H9 (cell line): ENCODE data around the gene RRP9. TPM values are rescaled to one million over a fixed set of nuclear protein-coding genes. Genes with fewer than 3 reads are reported as not detected.

ENCODE experiments used
- DNase-seq: peaks from one replicate; pipeline ENCODE4 v3.0.0-alpha.2; 2017
- H2AFZ ChIP-seq: one replicate; pipeline ENCODE4 v1.6.1; 2013; ENCODE audit warnings: mild to moderate bottlenecking, low read length, control low read depth, moderate library complexity
- H2AK5ac ChIP-seq: 2 replicates; pipeline ENCODE4 v1.6.1; 2013; ENCODE audit warnings: low read length, control low read depth, mixed read lengths; ENCODE audit not compliant: insufficient read length
- H2BK120ac ChIP-seq: one replicate; pipeline ENCODE4 v1.6.1; 2013; ENCODE audit warnings: low read depth, mild to moderate bottlenecking, low read length, control low read depth, inconsistent platforms; ENCODE audit not compliant: poor library complexity, severe bottlenecking
- H2BK12ac ChIP-seq: 2 replicates; pipeline ENCODE4 v1.6.1; 2013; ENCODE audit warnings: low read length, control low read depth, mixed read lengths, low read depth; ENCODE audit not compliant: insufficient read length
- H2BK15ac ChIP-seq: 2 replicates; pipeline ENCODE4 v1.6.1; 2013; ENCODE audit warnings: low read depth, low read length, control low read depth
- H2BK20ac ChIP-seq: one replicate; pipeline ENCODE4 v1.6.1; 2013; ENCODE audit warnings: low read depth, mild to moderate bottlenecking, low read length, control low read depth, inconsistent platforms; ENCODE audit not compliant: poor library complexity, severe bottlenecking
- H2BK5ac ChIP-seq: 2 replicates; pipeline ENCODE4 v1.6.1; 2013; ENCODE audit warnings: low read length, control low read depth, mixed read lengths; ENCODE audit not compliant: insufficient read length
- H3K14ac ChIP-seq: 2 replicates; pipeline ENCODE4 v1.6.1; 2013; ENCODE audit warnings: low read length, control low read depth; ENCODE audit not compliant: insufficient read depth
- H3K18ac ChIP-seq: 2 replicates; pipeline ENCODE4 v1.6.1; 2013; ENCODE audit warnings: low read depth, mild to moderate bottlenecking, mixed read lengths, low read length, control low read depth; ENCODE audit not compliant: insufficient read length
- H3K23ac ChIP-seq: 2 replicates; pipeline ENCODE4 v1.6.1; 2013; ENCODE audit warnings: low read length, control low read depth, mixed read lengths, low read depth; ENCODE audit not compliant: insufficient read length
- H3K23me2 ChIP-seq: 2 replicates; pipeline ENCODE4 v1.6.1; 2013; ENCODE audit warnings: low read depth, mild to moderate bottlenecking, mixed read lengths, low read length, control low read depth; ENCODE audit not compliant: insufficient read length, poor library complexity, severe bottlenecking
- H3K27ac ChIP-seq: 2 replicates; pipeline ENCODE4 v1.5.1; 2013; ENCODE audit warnings: low read length, control low read depth, mixed read lengths, low read depth; ENCODE audit not compliant: insufficient read length
- H3K27me3 ChIP-seq: 2 replicates; pipeline ENCODE4 v1.6.1; 2013; ENCODE audit warnings: low read length, control low read depth, inconsistent platforms; ENCODE audit not compliant: insufficient read depth
- H3K4ac ChIP-seq: 2 replicates; pipeline ENCODE4 v1.6.1; 2013; ENCODE audit warnings: low read depth, mild to moderate bottlenecking, control low read depth, inconsistent platforms, low read length, moderate library complexity
- H3K4me1 ChIP-seq: 2 replicates; pipeline ENCODE4 v1.6.1; 2013; ENCODE audit warnings: low read length, control low read depth, inconsistent platforms; ENCODE audit not compliant: insufficient read depth
- H3K4me2 ChIP-seq: 2 replicates; pipeline ENCODE4 v1.6.1; 2013; ENCODE audit warnings: low read length, control low read depth, mixed read lengths; ENCODE audit not compliant: insufficient read length, insufficient read depth
- H3K56ac ChIP-seq: 2 replicates; pipeline ENCODE4 v1.6.1; 2013; ENCODE audit warnings: low read depth, mild to moderate bottlenecking, mixed read lengths, low read length, control low read depth; ENCODE audit not compliant: insufficient read length
- H3K79me1 ChIP-seq: 2 replicates; pipeline ENCODE4 v1.6.1; 2013; ENCODE audit warnings: low read depth, mild to moderate bottlenecking, moderate library complexity, low read length, control low read depth, inconsistent platforms; ENCODE audit not compliant: insufficient read depth, poor library complexity, severe bottlenecking
- H3K79me2 ChIP-seq: 2 replicates; pipeline ENCODE4 v1.6.1; 2013; ENCODE audit warnings: low read length, control low read depth, inconsistent platforms; ENCODE audit not compliant: insufficient read depth
- H3K9ac ChIP-seq: 2 replicates; pipeline ENCODE4 v1.6.1; 2013; ENCODE audit warnings: low read length, control low read depth, mixed read lengths; ENCODE audit not compliant: insufficient read length; ENCODE audit errors: extremely low read depth
- H3K9me3 ChIP-seq: one replicate; pipeline ENCODE4 v1.6.1; 2013; ENCODE audit warnings: low read depth, low read length, inconsistent platforms; ENCODE audit not compliant: control insufficient read depth
- H3T11ph ChIP-seq: one replicate; pipeline ENCODE4 v1.6.1; 2013; ENCODE audit warnings: mild to moderate bottlenecking, low read length, control low read depth, inconsistent platforms
- H4K20me1 ChIP-seq: one replicate; pipeline ENCODE4 v1.6.1; 2013; ENCODE audit not compliant: control insufficient read depth, insufficient read length, insufficient read depth
- H4K5ac ChIP-seq: 2 replicates; pipeline ENCODE4 v1.6.1; 2013; ENCODE audit warnings: low read depth, mild to moderate bottlenecking, mixed read lengths, low read length, control low read depth; ENCODE audit not compliant: insufficient read length
- H4K8ac ChIP-seq: replicated peaks from 2 replicates; pipeline ENCODE4 v1.6.1; 2013; ENCODE audit warnings: low read length, control low read depth, mixed read lengths, low read depth; ENCODE audit not compliant: insufficient read length
- H4K91ac ChIP-seq: 2 replicates; pipeline ENCODE4 v1.6.1; 2013; ENCODE audit warnings: low read depth, mild to moderate bottlenecking, moderate library complexity, mixed read lengths, low read length, control low read depth; ENCODE audit not compliant: insufficient read length
- H3K27ac Mint-ChIP-seq, 3 experiments: 2 replicates in 2 of 3; 3 replicates in 1 of 3; pipeline ENCODE4 v1.8.0; 2020 to 2021; ENCODE audit warnings: mixed read lengths in 3 of 3, mild to moderate bottlenecking in 1 of 3, moderate library complexity in 1 of 3
- H3K27me3 Mint-ChIP-seq: 2 replicates; pipeline ENCODE4 v1.8.0; 2021; ENCODE audit warnings: low read depth, mild to moderate bottlenecking, moderate library complexity, mixed read lengths
- H3K36me3 Mint-ChIP-seq, 3 experiments: 2 replicates in 2 of 3; 3 replicates in 1 of 3; pipeline ENCODE4 v1.8.0; 2020 to 2021; ENCODE audit warnings: low read depth in 3 of 3, mixed read lengths in 3 of 3; ENCODE audit not compliant: insufficient read depth in 1 of 3
- H3K4me1 Mint-ChIP-seq, 2 experiments: 2 replicates each; pipeline ENCODE4 v1.8.0; 2020; ENCODE audit warnings: mixed read lengths in 2 of 2
- H3K4me3 Mint-ChIP-seq, 2 experiments: 2 replicates in 1 of 2; 3 replicates in 1 of 2; pipeline ENCODE4 v1.8.0; 2020 to 2021; ENCODE audit warnings: mild to moderate bottlenecking in 2 of 2, mixed read lengths in 2 of 2, moderate library complexity in 1 of 2
- H3K9me3 Mint-ChIP-seq, 2 experiments: 2 replicates in 1 of 2; 3 replicates in 1 of 2; pipeline ENCODE4 v1.8.0; 2020; ENCODE audit warnings: mild to moderate bottlenecking in 2 of 2, mixed read lengths in 2 of 2, moderate library complexity in 1 of 2
- CTCF ChIP-seq: fragments of 200-600 bp; sonication (generic); conservative IDR thresholded peaks from 3 replicates; pipeline ENCODE4 v1.8.0; 2021; ENCODE audit warnings: antibody characterized with exemption, mild to moderate bottlenecking
- WGBS: extraction: QIAGEN DNeasy Blood & Tissue Kit; methylation state at CpG from one replicate; pipeline ENCODE4 v1.1.7; 2013; ENCODE audit warnings: missing lambda C conversion rate, low lambda C conversion rate, mixed read lengths; ENCODE audit not compliant: insufficient read length; ENCODE audit errors: extremely low coverage; 5-methylcytosine and 5-hydroxymethylcytosine counted together
- total RNA-seq: library from RNA; stranded (reverse); gene quantifications from 2 replicates; pipeline ENCODE4 v1.2.1, GENCODE V29; 2021

RRP9 gene
- total RNA-seq, 1 experiment from 2014 or later: 64.0 TPM

- Histone ChIP-seq H3K18ac (peak overlapping the region; percentile 46), H2BK15ac (no peak overlapping the region), H3K27ac (no peak overlapping the region), H3K56ac (no peak overlapping the region), H4K91ac (no peak overlapping the region), H4K5ac (no peak overlapping the region), H2BK5ac (no peak overlapping the region), H2AK5ac (no peak overlapping the region), H3K79me1 (no peaks in the 10 kb centered on the region), H2BK120ac (no peak overlapping the region), H4K20me1 (no peaks in the 10 kb centered on the region), H2BK12ac (no peak overlapping the region), H3K27me3 (no peaks in the 10 kb centered on the region), H4K8ac (no peak overlapping the region), H3K23me2 (peaks cover 11% of the 10 kb centered on the region), H2AFZ (no peak overlapping the region), H3K4me1 (peaks cover 11% of the 10 kb centered on the region; the same call in 1 of the 2 replicates), H3K4me2 (peak overlapping the region; percentile 67), H3K23ac (no peak overlapping the region), H3K4ac (no peak overlapping the region), H3T11ph (no peak overlapping the region), H3K9me3 (no peaks in the 10 kb centered on the region), H2BK20ac (no peak overlapping the region), H3K14ac (peak overlapping the region; percentile 44; the same call in 1 of the 2 replicates), H3K9ac (no peak overlapping the region), H3K79me2 (no peaks in the 10 kb centered on the region)
- DNase-seq: no peak
- Mint-ChIP-seq H3K36me3 (peaks cover 0 to 5% (median 2%) of the 10 kb centered on the region in 3 experiments; a peak in 4 of 7 replicates), H3K27me3 (peaks cover 35% of the 10 kb centered on the region), H3K4me3 (peak overlapping the region; percentile 59 to 86), H3K9me3 (no peaks in the 10 kb centered on the region), H3K27ac (no peak overlapping the region), H3K4me1 (peaks cover 46 to 74% of the 10 kb centered on the region in 2 experiments)
- no CpG with 5 or more reads among the region's 33 CpGs for WGBS
- TF ChIP-seq CTCF: no peak
These were observed 25.2 kb upstream of the RRP9 start for GRCh38 chr3:51966922-51967383.
